NOMO-1 treated with dmso at 0.1 percent for 144 hours (cell line): ENCODE measurements around the gene WDR11.
A peak's percentile ranks its signal among the peaks of the same experiment; 100 is the strongest.
"Not testable (repeated sequence)": the region's sequence is repeated elsewhere in the genome, so short reads cannot be mapped to it uniquely, and the experiment has no call there.

ENCODE experiments used
- DNase-seq: peaks from one replicate; lab custom pipeline; 2025; ENCODE audit not compliant: unreplicated experiment; lab: John Stamatoyannopoulos, UW

Gene WDR11

DNA sequence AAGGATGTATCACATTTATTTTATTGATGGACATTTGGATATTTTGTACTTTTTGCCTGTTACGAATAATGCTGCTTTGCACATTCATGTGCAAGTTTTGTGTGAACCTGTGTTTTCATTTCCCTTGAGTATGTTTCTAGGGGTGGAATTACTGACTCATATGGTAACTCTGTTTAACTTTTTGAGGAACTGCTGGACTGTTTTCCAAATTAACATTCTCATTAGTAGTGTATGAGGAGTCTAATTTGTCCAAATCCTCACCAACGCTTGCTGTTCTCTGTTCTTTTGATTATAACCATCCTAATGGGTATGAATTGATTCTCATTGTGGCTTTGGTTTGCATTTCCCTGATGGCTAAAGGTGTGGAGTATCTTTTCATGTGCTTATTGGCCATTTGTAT, 3.2 kb downstream of the WDR11 start:
- no peak for DNase-seq

- no peak for DNase-seq
These were observed 10.2 kb downstream of the WDR11 start for GRCh38 chr10:120861178-120861855.

DNA sequence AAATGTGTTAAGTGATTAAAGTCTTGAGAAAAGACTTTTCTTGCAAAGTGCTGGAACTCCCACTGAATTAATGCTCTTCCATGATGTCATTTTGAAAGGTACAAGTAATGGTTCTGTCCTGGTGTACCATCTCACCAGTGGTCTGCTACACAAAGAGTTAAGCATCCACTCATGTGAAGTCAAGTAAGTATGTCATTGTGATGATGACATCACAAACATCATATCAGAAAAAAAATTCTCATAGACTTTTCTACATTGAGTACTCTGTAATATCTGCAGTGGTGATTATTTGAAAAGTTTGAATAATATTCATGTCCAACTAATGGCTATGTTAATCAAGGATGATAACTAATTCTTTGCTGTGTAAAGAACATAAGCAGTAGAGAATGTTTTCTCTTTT, 22.6 kb downstream of the WDR11 start:
- DNase-seq: no peak

DNA sequence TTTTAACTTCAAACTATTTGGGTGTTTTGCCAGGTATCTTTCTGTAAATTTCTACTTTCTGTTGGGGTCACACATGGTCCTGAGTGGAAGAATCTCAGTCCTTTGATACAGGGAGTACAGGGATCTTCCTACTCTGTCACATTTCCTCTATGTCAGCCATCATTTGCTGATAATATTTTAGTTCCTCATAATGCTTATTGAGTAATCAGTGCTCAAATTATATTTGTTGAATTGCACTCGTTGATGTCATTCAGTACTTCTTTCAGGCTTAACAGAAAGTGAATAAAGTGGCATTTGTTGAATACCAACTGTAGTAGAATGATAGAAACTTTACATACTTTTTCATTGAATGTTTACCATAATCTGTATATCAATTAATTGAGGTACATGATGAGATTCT, 31.9 kb downstream of the WDR11 start:
- no peak for DNase-seq

- DNase-seq: no peak
These were observed 36.3 kb downstream of the WDR11 start for GRCh38 chr10:120887482-120887881.

GRCh38 chr10:120891365-120891764, 40.2 kb downstream of the WDR11 start:
- DNase-seq: no peak

- DNase-seq: no peak
These were observed 43.4 kb downstream of the WDR11 start for GRCh38 chr10:120894556-120894955.

DNA sequence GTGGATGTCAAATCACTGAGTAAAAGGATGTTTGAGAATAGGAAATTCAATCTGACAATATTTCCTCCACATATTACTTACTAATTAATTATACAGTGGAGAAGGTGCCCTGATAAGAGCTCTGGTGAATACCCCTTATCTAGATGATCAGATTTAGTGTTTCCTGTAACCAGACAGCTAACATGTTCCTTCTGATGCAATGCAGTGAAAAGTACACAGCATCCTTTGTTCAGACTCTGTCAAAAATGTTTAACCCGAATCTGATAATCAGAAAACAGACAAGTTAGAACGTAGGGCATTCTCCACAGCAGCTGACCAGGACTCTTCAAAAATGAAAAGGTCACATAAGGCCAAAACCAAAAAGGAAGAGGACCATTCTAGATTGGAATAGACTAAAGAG, 46.2 kb downstream of the WDR11 start:
- no peak for DNase-seq

- no peak for DNase-seq
These were observed 54.1 kb downstream of the WDR11 start for GRCh38 chr10:120905268-120905667.

- DNase-seq: no peak
These were observed 66.5 kb downstream of the WDR11 start for GRCh38 chr10:120917521-120918250.

DNA sequence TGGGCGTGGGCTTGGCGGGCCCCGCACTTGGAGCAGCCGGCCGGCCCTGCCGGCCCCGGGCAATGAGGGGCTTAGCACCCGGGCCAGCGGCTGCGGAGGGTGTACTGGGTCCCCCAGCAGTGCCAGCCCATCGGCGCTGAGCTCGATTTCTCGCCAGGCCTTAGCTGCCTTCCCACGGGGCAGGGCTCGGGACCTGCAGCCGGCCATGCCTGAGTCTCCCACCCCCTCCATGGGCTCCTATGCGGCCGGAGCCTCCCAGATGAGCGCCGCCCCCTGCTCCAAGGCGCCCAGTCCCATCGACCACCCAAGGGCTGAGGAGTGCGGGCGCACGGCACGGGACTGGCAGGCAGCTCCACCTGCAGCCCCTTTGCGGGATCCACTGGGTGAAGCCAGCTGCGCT, 72.7 kb downstream of the WDR11 start:
- DNase-seq: not testable (repeated sequence)

GRCh38 chr10:120926611-120927010, 75.4 kb downstream of the WDR11 start:
- no peak for DNase-seq

DNA sequence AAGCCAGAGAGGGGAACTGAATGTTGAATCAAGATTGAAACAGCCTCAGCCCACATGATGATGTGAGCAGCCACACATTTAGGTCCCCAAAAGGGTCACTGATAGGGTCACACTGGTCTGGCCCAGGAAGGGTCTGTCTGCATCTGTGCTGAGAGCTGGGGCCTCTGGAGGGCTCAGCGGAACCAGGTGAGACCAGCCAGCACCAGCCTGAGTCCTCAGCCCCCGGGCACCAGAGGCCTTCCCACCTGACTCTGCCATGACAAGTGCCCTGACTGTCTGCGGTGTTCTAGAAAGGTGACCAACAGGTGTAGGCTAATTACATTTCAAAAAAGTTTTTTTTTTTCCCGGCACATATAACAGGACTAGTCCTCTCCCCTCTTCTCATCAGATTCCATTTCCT, 76.2 kb downstream of the WDR11 start:
- no peak for DNase-seq

DNA sequence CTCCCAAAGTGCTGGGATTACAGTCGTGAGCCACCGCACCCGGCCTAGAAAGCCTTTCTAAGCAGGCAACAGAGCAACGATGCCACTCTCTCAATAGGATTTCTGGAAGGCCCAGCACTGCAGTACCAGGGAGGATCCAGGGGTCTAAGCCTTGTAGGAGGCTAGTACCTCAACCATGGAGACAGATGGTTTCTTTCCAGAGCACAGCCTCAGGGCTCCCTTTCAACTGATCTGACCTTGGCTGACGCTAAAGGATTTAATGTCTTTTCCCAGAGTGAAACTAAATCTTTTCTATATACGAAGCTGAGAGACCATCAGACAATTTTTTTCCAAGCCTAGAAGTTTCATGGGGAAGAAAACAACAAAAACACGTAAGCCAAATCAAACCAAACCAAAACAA, 78.0 kb downstream of the WDR11 start:
- DNase-seq: no peak

GRCh38 chr10:120931423-120931822, 80.3 kb downstream of the WDR11 start:
- DNase-seq: no peak

- DNase-seq: no peak
These were observed 80.8 kb downstream of the WDR11 start for GRCh38 chr10:120931999-120932398.

GRCh38 chr10:120938822-120939221, 87.7 kb downstream of the WDR11 start:
- no peak for DNase-seq

GRCh38 chr10:120940299-120940900, 89.2 kb downstream of the WDR11 start:
- DNase-seq: no peak

DNA sequence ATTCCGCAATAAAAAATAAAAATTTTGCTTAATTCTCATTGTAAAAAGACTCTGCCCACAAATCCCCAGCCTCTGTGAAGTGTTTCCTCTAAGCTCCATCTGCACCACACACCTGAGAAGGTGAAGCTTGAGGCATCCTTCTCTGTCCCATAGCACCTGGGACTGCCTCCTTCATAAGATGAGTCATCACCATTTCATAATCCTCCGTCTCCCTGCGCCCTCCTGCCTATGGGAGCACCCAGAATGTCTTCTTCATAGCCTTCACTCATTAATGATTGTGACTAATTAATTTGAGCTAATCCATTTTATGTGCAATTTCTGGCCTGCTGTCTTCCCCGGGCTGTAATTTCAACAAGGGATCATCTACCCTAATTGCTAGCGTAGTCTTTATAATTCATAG, 90.3 kb downstream of the WDR11 start:
- no peak for DNase-seq

- DNase-seq: peak; percentile 42
These were observed 91.7 kb downstream of the WDR11 start for GRCh38 chr10:120942806-120943413.

- no peak for DNase-seq
These were observed 92.4 kb downstream of the WDR11 start for GRCh38 chr10:120943542-120943941.

- DNase-seq: no peak
These were observed 93.5 kb downstream of the WDR11 start for GRCh38 chr10:120944586-120945125.
